22Rv1 (cell line): Measurements from ENCODE around the gene PSMD14.

Source experiments
- ZFX ChIP-seq: fragments of 450-650 bp; IDR thresholded peaks from 2 replicates; pipeline ENCODE4 v1.6.1; 2017; ENCODE audit warnings: antibody characterized with exemption, borderline replicate concordance
- TF ChIP-seq, protein P1 (sequence below): fragments of 450-650 bp; IDR thresholded peaks from 2 replicates; pipeline ENCODE4 v1.5.1; 2017; ENCODE audit warnings: mild to moderate bottlenecking

DNA sequence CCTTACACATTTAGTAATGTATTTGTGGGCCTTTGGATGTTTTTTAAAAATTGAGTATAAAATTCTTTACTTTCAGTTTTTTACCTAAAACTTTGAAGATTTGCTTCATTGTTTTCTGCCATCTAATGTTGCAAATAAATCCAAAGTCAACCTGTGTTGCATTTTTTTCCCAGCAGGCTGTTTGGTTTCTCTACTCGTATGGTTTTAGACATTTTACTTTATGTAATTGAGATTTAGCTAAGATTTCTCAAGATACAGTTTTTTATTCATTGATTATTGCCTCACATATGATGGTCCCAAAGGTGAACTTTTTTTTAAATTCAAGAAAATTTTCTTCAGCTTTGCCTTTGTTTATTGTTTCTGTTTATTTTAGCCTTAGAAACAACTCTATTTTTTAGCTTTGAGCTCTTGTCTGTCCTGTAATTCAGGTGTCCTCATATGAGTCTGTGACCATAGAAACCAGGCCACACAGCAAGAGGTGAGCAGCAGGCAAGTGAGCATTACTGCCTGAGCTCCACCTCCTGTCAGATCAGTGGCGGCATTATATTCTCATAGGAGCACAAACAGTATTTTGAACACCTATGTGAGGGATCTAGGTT, 54.4 kb downstream of the PSMD14 start:
- no peak for TF ChIP-seq ZFX
- TF ChIP-seq, protein P1, sequence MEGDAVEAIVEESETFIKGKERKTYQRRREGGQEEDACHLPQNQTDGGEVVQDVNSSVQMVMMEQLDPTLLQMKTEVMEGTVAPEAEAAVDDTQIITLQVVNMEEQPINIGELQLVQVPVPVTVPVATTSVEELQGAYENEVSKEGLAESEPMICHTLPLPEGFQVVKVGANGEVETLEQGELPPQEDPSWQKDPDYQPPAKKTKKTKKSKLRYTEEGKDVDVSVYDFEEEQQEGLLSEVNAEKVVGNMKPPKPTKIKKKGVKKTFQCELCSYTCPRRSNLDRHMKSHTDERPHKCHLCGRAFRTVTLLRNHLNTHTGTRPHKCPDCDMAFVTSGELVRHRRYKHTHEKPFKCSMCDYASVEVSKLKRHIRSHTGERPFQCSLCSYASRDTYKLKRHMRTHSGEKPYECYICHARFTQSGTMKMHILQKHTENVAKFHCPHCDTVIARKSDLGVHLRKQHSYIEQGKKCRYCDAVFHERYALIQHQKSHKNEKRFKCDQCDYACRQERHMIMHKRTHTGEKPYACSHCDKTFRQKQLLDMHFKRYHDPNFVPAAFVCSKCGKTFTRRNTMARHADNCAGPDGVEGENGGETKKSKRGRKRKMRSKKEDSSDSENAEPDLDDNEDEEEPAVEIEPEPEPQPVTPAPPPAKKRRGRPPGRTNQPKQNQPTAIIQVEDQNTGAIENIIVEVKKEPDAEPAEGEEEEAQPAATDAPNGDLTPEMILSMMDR: no peak
